ENCODE measurements around the gene PFN4.

PFN4 gene

DNA sequence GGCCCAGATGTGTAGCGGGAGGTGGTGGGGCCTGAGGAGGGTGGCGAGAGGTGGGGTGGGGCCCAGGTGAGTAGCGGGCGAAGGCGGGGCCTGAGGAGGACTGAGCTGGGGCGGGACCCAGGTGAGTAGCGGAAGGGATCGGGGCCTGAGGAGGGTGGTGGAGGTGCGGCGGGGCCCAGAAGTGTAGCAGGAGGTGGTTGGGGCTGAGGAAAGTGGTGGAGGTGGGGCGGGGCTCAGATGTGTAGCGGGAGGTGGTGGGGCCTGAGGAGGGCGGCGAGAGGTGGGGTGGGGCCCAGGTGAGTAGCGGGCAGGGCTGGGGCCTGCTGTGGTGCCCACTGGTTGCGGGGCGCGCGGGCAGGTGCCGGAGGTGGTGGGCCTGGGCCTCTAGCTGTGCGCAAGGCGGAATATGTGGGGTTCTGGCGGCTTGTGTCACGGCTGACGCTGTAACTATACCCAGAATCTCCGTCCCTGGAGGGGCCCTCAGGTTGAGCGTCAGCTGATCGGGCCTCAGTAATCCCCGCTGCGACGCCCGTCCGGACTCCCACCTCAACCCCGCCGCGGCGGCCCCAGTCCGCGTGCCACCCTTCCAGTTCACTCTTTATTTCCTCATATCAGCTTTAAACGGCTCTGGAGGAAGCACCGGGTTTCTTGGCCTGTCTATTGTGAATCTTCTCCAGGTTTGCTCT lies 46.1 kb downstream of the PFN4 start:
- no peak for DNase-seq

DNA sequence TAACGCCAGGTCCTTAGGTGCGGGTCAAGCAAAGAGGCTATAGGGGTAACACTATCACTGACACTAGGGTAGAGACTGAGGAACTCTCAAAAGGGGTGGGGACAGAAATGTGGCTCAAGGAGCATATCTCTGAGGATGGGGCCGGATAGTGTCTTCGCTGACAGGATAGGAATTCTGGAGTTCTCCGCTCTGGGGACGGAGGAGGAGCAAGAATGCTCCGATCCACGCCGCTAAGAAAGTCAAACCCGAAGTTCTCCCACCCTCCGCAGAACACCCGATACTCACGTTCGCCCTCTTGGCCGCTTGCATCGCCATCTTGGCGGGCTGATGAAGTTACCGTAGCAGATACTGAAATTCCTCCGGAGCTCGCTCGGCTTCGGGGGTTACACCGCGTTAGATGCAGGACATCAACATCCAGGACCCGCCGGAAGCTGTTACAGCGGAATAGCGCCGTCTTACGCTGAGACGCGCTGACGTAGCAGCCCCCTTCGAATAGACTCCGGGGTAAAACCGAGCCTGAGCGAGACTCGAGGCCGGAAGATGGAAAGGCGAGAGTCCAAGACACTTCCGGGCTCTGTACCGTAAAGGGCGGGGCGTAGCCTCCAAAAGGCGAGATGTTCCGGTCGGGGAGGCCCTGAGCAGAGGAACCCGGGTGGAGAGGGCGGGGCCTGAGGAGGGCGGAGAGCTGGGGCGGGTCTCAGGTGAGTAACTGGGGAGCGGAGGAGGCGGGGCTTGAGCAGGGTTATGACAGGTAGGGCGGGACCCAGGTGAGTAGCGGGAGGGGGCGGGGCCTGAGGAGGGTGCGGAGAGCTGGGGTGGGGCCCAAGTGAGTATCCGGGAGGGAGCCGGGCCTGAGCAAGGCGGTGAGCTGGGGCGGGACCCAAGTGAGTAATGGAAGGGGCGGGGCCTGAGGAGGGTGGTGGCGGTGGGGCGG lies 47.0 kb downstream of the PFN4 start, which contains the start of gene SF3B6:
SF3B6 (minus strand) TSS at position 412 of the 934 bp plus-strand sequence; CDS start at position 315, 97 bp downstream.
- peak; percentile 97 for DNase-seq

DNA sequence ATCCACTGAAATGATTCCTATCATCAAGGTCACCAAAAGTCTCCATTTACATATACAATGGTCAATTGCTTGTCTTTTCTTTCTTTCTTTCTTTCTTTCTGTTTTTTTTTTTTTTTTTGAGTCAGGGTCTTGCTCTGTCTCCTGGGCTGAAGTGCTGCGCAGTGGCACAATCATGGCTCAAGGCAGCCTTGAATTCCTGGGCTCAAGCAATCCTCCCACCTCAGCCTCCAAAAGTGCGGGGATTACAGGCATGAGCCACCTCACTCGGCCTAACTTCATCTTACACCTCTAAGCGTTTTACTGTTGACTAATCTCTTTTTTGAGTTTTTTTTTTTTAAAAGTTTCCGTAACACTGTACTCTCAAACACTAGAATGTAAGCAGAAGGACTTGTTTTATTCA lies 47.9 kb downstream of the PFN4 start:
- no peak for DNase-seq

DNA sequence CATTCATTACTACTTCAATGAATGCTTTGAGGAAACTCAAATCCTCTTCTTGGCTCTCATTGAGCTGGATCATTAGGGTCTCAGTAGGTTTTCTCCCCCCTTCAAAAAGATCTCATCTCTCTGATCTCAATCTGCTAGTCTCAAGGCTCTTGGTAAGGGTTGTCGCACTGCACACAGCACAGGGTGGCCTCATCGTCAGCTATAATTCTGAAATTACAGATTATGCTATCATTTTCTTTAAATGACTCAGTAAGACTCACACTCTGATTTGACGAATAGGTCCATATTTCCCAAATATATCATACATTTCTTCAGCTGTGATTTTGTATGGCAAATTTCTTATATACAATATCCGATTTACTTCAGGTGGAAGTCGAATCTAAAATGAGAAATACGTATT lies 49.3 kb downstream of the PFN4 start:
- DNase-seq = no peak

DNA sequence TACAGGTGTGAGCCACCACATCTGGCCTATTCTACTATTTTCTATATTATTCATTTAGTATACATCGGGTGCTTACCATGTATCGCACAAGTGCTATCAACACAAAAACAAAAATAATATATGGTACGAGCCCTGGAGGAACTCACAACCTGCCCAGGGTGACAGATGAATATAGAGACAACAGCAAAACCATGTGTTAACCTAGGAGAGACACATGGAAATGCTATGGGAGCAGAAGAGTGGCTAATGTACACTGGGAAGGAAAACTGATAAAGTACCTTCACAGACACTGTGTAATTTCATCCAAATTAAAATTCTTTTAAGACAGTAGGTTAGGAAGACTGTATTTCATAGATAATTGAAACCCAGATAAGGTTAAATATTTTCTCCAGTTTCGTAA lies 50.9 kb downstream of the PFN4 start:
- no peak for DNase-seq

DNA sequence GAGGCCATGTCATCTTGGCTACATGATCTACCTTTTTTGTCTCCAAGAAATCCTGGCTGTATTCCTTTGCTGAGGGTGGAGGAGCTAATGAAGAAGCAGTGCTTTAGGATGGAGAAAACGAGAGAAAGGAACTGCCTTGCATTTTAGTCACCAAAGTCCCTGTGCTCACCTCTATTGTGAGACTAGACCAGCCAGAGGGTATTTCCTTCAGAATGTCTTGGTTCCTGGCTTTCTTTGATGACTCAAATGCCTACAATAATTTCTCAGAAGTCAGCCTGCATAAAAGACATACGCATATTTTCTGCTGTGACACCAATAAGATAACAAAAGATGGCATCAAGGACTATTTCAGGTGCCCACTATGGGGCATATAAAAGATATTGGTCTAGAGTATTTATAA lies 57.8 kb downstream of the PFN4 start:
- DNase-seq = no peak

Measured in NCI-H1436 treated with DMSO at 0.1 percent for 48 hours (cell line).